ENCODE data around the gene TADA3.

The TADA3 gene

GRCh38 chr3:9820946-9821345, 28.7 kb upstream of the TADA3 start:
- Mint-ChIP-seq H3K36me3 (ENCODE audit: low read depth) (peaks cover 13% of the 10 kb centered on the region), H3K27ac (peak overlapping the region; percentile 8), H3K4me1 (no peaks in the 10 kb centered on the region), H3K4me3 (no peak overlapping the region), H3K27me3 (ENCODE audit: low read depth, poor library complexity) (peaks cover 3% of the 10 kb centered on the region), H3K9me3 (no peaks in the 10 kb centered on the region)
- TF ChIP-seq CTCF (IDR thresholded peaks at IDR 0.05) = peak; percentile 18
- DNase-seq = no peak

GRCh38 chr3:9820543-9820942, 28.3 kb upstream of the TADA3 start:
- H3K36me3 Mint-ChIP-seq (ENCODE audit: low read depth) = peaks cover 13% of the 10 kb centered on the region
- DNase-seq = no peak
- H3K27ac Mint-ChIP-seq = peak overlapping the region; percentile 8
- no peak for TF ChIP-seq CTCF (IDR thresholded peaks at IDR 0.05)
- H3K4me3 Mint-ChIP-seq = no peak overlapping the region
- no peaks in the 10 kb centered on the region for H3K9me3 Mint-ChIP-seq
- peaks cover 3% of the 10 kb centered on the region for H3K27me3 Mint-ChIP-seq (ENCODE audit: low read depth, poor library complexity)
- H3K4me1 Mint-ChIP-seq = no peaks in the 10 kb centered on the region

GRCh38 chr3:9818666-9819335, 26.5 kb upstream of the TADA3 start:
- no peak for DNase-seq
- Mint-ChIP-seq H3K27ac (no peak overlapping the region), H3K9me3 (no peaks in the 10 kb centered on the region), H3K4me3 (no peak overlapping the region), H3K36me3 (ENCODE audit: low read depth) (peaks cover 13% of the 10 kb centered on the region), H3K27me3 (ENCODE audit: low read depth, poor library complexity) (peaks cover 3% of the 10 kb centered on the region), H3K4me1 (no peaks in the 10 kb centered on the region)
- TF ChIP-seq CTCF (IDR thresholded peaks at IDR 0.05) = no peak

GRCh38 chr3:9817436-9817835, 25.2 kb upstream of the TADA3 start:
- no peak for DNase-seq
- Mint-ChIP-seq H3K4me1 (no peaks in the 10 kb centered on the region), H3K27me3 (ENCODE audit: low read depth, poor library complexity) (peaks cover 3% of the 10 kb centered on the region), H3K4me3 (no peak overlapping the region), H3K27ac (no peak overlapping the region), H3K9me3 (no peaks in the 10 kb centered on the region), H3K36me3 (ENCODE audit: low read depth) (peaks cover 19% of the 10 kb centered on the region)
- no peak for TF ChIP-seq CTCF (IDR thresholded peaks at IDR 0.05)

GRCh38 chr3:9815986-9816385, 23.7 kb upstream of the TADA3 start:
- peaks cover 9% of the 10 kb centered on the region for H3K4me1 Mint-ChIP-seq
- DNase-seq = no peak
- TF ChIP-seq CTCF (IDR thresholded peaks at IDR 0.05) = no peak
- no peaks in the 10 kb centered on the region for H3K9me3 Mint-ChIP-seq
- peaks cover 15% of the 10 kb centered on the region for H3K36me3 Mint-ChIP-seq (ENCODE audit: low read depth)
- no peak overlapping the region for H3K27ac Mint-ChIP-seq
- peaks cover 3% of the 10 kb centered on the region for H3K27me3 Mint-ChIP-seq (ENCODE audit: low read depth, poor library complexity)
- no peak overlapping the region for H3K4me3 Mint-ChIP-seq

GRCh38 chr3:9812870-9813483, 20.7 kb upstream of the TADA3 start:
- Mint-ChIP-seq H3K27ac (no peak overlapping the region), H3K36me3 (ENCODE audit: low read depth) (peaks cover 6% of the 10 kb centered on the region), H3K9me3 (no peaks in the 10 kb centered on the region), H3K27me3 (ENCODE audit: low read depth, poor library complexity) (peaks cover 4% of the 10 kb centered on the region), H3K4me1 (peaks cover 31% of the 10 kb centered on the region), H3K4me3 (no peak overlapping the region)
- TF ChIP-seq CTCF (IDR thresholded peaks at IDR 0.05) = no peak
- no peak for DNase-seq
